GM19193 (cell line): ENCODE results near the gene DDX10.

Source experiments
- POLR2A ChIP-seq: IDR thresholded peaks from 4 replicates; pipeline ENCODE4 v1.6.1; 2011; ENCODE audit not compliant: insufficient read depth, insufficient read length; ENCODE audit errors: extremely low read depth

Gene DDX10

DNA sequence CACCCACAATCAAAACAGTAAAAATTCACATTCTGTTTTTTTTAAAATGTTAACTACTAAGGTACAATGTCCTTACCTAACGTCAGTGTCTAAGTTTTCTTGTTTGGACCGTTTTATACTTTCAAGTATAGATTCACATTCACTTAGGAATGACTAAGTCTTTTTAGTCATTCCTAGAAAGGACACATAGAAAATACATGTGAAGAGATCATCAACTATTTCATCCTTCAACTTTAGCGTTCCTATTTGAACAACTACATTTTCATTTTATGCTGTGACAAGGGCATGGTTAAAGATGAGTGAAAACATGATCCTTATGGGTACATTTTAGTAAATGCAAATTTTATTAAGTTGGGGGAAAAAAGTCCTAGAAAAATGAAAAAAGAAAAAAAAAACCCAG is 62.8 kb downstream of the DDX10 start:
- TF ChIP-seq POLR2A, result no peak

DNA sequence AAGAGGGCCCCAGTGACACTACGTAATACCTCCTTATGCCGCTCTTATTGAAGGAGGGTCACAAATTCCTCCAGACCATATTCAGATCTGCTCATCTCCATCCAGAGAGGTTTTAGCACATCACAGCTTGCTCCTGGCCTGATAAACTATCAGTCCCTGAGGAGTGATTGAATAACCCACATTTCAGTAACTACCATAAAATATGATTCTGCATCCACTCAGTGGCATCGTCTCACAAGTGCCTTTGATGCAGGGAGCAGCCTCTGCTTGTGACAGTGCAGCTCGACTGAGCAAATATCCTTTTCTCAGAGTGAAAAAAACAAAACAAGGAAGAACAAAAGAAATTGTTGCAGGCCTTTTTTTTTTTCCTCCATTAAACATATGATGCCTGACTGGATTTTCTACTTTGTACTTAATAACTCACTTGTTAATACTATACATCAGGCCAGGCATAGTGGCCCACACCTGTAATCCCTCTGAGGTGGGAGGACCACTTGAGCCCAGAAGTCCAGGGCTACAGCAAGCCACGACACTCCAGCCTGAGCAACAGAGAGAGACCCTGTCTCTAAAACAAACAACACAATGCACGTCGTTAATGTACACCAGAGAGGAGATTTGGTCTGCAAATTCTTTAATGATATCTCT is 64.5 kb downstream of the DDX10 start:
- TF ChIP-seq POLR2A, result no peak

DNA sequence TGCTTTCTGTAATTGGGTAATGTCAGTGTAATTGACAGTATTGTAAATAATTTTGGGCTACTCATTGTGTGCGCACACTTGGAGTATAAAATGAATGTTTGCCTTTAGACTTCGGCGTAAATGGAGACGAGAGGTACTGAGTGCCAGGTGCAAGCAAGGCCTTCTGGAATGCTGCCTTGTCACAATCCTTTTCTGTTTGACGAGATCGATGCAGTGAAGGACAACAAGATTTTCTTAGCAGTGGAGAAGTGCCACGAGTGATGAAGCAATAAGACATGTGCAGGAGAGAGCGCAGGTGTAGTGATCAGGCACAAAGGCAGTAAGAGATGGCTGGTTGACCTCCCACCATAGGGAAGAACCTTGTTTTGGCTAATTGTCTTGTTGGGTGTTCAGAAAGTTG is 67.5 kb downstream of the DDX10 start:
- no peak for TF ChIP-seq POLR2A

DNA sequence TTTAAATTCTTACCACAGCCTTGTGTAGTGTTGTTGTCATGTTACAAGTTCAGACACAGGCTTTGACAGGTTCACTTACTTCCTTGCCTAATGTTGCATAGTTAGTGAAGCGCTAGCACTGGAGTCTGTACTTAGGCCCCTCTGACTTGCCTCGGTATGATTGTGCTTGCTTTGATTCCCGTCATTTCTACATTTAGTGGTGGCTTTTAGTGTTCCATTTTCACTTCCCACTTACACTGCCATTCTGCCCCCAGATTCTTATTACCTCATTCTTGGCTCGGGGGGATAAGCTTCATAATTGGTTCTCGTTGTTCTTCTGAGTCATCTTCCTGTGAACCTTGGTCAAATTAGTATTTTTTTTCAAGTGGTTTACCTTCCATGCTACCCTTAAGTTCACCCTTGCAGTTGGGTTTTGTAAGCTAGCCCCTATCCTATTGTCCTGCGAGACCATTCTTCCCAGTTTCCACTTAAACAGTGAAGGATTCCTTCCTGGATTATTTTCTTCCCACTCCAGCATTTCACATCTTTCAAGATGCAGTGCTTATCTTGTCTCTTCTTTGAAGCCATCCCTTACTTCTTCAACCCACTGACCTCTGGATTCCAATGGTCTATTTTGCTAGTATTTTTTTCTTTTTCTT is 68.7 kb downstream of the DDX10 start:
- no peak for TF ChIP-seq POLR2A

DNA sequence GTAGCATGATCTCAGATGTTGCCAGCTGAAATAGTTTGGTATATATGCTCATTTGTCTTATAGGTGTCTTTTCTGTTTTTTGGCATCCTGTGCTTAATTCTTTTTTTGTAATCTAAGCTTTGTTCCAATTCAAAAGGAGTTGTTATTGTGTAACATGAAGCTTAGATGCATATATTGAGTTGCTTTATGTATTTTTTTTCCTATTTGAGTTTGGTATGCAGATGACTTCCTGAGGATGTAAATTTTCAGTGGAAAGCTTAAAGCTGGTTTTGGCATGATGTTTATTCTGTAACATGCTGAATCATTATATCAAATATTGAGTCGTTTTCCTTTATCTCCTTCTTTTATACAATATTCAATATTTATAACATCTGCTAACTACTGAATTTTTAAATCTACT is 69.4 kb downstream of the DDX10 start:
- TF ChIP-seq POLR2A, result no peak

DNA sequence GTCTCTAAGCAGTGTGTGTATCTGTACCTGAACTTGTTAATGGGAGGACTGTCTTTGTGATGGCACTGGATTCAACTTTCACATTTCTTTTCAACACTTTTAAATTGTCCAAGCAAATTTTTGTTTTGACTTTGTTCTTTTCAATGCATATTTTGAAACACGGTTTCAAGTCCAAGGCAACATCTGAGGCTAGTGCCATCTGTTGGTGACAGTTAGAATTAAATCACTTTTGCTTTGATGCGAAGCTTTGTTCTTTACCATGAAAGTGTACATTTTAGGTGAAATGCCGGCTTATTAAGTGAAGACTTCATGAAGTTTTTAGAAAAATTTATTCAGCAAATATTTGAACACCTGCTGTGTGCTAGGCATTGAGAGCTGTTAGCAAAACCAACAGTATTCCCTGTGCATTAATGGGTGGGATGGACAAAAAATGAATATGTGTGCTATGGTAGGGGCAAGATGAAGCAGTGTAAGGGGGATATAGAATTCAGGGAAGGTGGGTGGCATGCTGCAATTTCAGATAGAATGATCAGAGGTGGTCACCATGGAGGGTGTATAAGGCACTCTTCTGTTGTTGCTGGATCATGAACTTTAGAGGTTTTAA is 70.2 kb downstream of the DDX10 start:
- no peak for TF ChIP-seq POLR2A

DNA sequence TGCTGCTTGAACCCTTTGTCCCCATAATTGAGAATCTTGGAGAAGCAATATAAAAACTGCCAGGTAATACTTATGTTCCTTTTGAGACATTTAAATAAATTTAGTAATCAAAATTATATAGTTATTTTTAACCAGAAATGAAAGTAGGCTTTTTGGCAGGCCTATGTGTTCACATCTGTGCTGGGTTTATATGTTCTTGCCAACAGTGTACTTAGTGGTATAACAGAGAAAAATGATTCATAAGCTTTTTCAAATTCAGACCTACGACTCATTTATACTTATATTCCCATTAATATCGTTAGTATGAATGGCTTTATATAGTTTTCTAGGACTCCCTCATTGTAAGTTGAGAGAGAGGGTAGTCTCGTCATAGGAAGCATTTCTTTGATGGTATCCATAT is 79.0 kb downstream of the DDX10 start:
- TF ChIP-seq POLR2A, result no peak

DNA sequence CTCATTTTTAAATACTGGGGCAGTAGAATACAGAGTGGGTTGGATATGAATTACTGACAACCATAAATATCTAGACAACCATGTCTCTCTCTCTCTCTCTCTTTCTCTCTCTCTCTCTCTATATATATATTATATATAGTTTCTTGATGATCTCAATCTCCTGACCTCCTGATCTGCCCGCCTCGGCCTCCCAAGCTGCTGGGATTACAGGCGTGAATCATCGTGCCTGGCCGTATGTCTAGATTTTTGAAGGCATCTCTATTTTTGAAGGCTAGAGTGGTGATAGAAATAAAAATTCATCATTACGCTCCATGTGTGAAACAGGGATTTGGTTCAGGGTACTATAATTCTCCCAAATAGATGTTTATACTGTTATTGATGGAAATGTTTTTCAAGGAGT is 84.1 kb downstream of the DDX10 start:
- TF ChIP-seq POLR2A, result no peak

DNA sequence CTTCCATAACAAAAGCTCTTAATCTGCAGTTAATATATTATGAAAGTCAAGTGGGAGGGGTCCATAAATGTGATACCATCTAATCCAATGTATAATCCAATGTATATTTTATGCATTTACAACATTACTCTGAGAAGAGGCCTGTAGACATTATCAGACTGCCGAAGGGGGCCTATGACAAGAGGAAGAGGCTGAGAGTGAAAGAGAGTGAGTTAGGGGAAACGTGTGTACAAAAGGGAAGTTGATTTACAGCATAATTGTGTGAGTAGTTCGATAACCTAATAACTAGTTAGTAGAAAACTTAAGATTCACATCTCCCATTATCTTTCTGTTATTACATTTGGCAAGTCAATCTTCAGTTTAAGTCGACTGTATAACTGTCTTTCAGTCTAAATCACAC is 86.6 kb downstream of the DDX10 start:
- TF ChIP-seq POLR2A, result no peak

DNA sequence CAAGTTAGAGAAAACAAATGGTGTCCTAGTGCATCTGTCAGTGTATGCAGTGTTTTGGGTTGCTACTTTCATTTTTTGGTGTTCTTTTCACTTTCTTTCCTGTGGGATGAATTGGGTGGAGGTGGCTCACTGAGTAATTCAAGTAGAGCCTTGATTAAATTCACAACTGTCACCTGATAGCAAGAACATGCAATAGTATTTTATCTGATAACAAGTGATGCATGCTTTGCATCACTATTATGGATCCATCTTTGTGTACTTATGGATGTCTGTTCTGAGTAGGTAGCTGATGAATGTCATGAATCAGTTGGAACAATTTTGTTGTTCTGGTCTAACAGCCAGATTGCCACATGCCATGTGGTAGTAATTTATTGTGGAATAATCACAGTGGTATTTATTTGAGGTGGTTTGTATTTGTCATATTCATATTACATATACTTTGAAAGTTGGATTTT is 87.5 kb downstream of the DDX10 start:
- no peak for TF ChIP-seq POLR2A

DNA sequence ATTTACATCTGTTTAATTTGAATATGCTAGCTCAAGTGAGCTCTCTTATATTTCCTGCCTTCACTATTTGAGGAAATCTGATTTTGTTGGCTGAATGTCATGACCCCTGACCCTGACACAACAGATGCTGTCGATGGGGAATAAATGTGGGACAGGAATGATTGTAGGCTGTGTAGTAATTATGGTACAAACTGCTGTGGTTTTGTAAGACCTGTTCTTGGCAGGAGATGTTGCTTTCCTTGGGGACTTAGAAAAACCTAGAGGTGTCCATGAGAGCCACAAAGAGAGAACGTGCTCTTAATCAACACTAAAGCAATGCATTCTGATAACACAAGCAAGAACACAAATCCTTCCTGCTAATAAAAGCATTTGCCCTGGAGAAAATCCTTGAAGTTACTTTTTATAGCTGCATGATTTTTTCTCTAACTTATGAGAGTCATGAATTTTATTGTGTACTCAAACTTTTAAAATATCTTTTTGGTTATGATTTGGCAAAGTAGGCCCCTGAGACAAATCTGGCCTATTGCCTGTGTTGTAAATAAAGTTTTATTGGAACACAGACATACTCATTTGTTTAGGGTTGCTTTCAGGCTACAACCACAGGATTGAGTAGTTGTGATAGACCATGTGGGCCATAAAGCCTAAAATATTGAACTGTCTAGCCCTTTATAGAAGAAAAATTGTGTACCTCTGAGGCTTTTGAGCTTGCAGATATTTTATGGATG is 90.2 kb downstream of the DDX10 start:
- TF ChIP-seq POLR2A, result no peak

DNA sequence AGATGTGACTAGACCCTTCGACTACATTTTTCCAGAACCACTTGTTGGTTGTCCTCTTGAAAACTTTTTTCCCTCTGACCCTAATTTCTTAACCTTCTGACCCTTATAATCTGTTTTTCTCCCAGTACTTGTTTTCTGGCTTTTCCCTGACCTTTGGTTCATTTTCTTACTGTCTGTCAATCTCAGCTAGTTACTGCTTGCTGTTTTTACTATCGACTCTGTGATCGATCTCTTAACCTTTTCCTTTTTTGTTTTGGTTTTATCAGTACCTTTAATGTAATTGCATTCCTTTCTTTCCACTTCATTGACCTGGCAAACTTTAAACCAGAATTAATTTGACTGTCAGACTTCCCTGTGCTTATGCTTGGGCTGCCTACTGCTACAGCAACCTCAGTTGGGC is 92.8 kb downstream of the DDX10 start:
- TF ChIP-seq POLR2A, result no peak

DNA sequence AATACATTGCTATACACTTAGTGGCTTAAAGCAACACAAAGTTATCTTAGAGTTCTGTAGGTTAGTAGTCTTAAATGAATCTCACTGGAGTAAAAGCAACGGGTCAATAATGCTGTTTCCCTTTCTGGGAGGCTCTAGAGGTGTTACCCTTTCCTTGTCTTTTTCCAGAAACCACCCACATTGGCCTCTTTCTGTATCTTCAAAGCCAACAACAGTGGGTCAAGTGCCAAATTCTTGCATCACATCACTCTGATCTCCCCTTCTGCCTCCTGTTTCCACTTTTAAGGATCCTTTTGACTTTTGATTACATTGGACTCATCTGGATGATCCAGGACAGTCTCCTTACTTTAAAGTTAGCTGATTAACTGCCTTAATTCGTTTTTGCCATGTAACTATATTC is 93.6 kb downstream of the DDX10 start:
- no peak for TF ChIP-seq POLR2A

DNA sequence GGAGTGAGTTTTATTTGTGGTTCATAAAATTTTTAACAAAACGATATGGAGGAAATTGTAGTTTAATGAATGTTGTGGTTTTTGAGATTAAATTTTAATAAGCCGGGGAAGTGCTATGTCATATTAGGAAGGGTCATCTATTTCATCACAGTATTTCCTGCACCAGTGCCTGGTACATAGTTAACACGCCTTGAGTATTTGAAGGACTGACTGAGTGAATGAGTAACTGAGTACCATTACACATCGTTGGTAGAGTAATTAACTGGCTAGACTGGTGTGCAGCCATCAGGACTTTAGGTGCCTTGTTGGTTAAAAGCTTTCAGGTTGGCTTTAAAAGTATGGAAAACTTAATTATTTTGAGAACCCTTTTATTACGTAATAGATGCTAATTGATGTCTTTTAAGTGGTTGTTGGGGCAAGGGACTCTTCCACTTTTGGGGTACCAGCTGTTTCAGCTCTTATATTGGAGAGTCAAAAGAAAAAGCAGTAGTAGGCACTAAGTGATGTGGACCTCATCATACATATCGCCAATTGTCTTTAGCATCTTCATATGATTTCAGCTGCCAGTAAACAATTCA is 101.8 kb downstream of the DDX10 start:
- TF ChIP-seq POLR2A, result no peak

DNA sequence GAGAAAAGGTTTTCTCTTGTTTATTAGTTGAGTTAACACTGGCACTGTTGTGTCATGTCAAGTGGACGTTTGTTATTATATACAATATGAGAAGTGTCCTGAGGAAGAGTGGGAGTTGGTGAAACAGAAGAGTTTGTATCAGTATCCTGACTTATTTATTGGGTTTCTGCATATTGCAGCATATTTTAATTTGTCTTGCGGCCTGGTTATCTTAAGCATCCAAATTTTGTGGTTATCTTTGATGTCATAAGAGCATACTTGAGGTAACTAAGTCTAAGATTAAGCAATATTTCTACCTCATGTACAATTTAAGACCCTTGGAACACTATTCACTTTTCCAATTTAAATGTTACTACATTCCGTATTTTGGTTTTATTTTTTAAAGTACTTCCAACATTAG is 103.5 kb downstream of the DDX10 start:
- TF ChIP-seq POLR2A, result no peak
